ENCODE measurements around the gene CDK2AP2. TPM values are rescaled to one million over a fixed set of nuclear protein-coding genes. Genes with fewer than 3 reads are reported as not detected.

The CDK2AP2 gene
- total RNA-seq, 1 donor from 2014 or later, result 21.9 TPM

GRCh38 chr11:67500831-67501715, 6.9 kb downstream of the CDK2AP2 start:
- Mint-ChIP-seq H3K9me3 (ENCODE audit: unreplicated experiment) (peaks cover 3% of the 10 kb centered on the region), H3K27me3 (ENCODE audit: unreplicated experiment) (peaks cover 9% of the 10 kb centered on the region), H3K36me3 (ENCODE audit: unreplicated experiment) (no peaks in the 10 kb centered on the region), H3K4me1 (ENCODE audit: low read depth, unreplicated experiment) (peaks cover 4% of the 10 kb centered on the region), H3K27ac (ENCODE audit: unreplicated experiment) (no peak overlapping the region), H3K4me3 (ENCODE audit: unreplicated experiment) (no peak overlapping the region)
- no peak for TF ChIP-seq CTCF (IDR thresholded peaks at IDR 0.05; ENCODE audit: partially characterized antibody, unreplicated experiment)
- no peak for DNase-seq

GRCh38 chr11:67500484-67500821, 7.5 kb downstream of the CDK2AP2 start:
- H3K4me1 Mint-ChIP-seq (ENCODE audit: low read depth, unreplicated experiment), result peaks cover 4% of the 10 kb centered on the region
- DNase-seq, result no peak
- H3K4me3 Mint-ChIP-seq (ENCODE audit: unreplicated experiment), result no peak overlapping the region
- H3K9me3 Mint-ChIP-seq (ENCODE audit: unreplicated experiment), result peaks cover 3% of the 10 kb centered on the region
- H3K27me3 Mint-ChIP-seq (ENCODE audit: unreplicated experiment), result peaks cover 8% of the 10 kb centered on the region
- no peak for TF ChIP-seq CTCF (IDR thresholded peaks at IDR 0.05; ENCODE audit: partially characterized antibody, unreplicated experiment)
- no peaks in the 10 kb centered on the region for H3K36me3 Mint-ChIP-seq (ENCODE audit: unreplicated experiment)
- H3K27ac Mint-ChIP-seq (ENCODE audit: unreplicated experiment), result no peak overlapping the region

GRCh38 chr11:67499808-67500483, 8.0 kb downstream of the CDK2AP2 start:
- Mint-ChIP-seq H3K9me3 (ENCODE audit: unreplicated experiment) (peaks cover 3% of the 10 kb centered on the region), H3K4me3 (ENCODE audit: unreplicated experiment) (no peak overlapping the region), H3K4me1 (ENCODE audit: low read depth, unreplicated experiment) (peaks cover 4% of the 10 kb centered on the region), H3K27ac (ENCODE audit: unreplicated experiment) (no peak overlapping the region), H3K36me3 (ENCODE audit: unreplicated experiment) (no peaks in the 10 kb centered on the region), H3K27me3 (ENCODE audit: unreplicated experiment) (peaks cover 7% of the 10 kb centered on the region)
- TF ChIP-seq CTCF (IDR thresholded peaks at IDR 0.05; ENCODE audit: partially characterized antibody, unreplicated experiment), result no peak
- DNase-seq, result no peak

- H3K9me3 Mint-ChIP-seq (ENCODE audit: unreplicated experiment), result peaks cover 3% of the 10 kb centered on the region
- H3K4me3 Mint-ChIP-seq (ENCODE audit: unreplicated experiment), result no peak overlapping the region
- H3K36me3 Mint-ChIP-seq (ENCODE audit: unreplicated experiment), result no peaks in the 10 kb centered on the region
- H3K4me1 Mint-ChIP-seq (ENCODE audit: low read depth, unreplicated experiment), result peaks cover 4% of the 10 kb centered on the region
- no peak for TF ChIP-seq CTCF (IDR thresholded peaks at IDR 0.05; ENCODE audit: partially characterized antibody, unreplicated experiment)
- peaks cover 7% of the 10 kb centered on the region for H3K27me3 Mint-ChIP-seq (ENCODE audit: unreplicated experiment)
- no peak overlapping the region for H3K27ac Mint-ChIP-seq (ENCODE audit: unreplicated experiment)
- no peak for DNase-seq
Observed at GRCh38 chr11:67498544-67498972, 9.4 kb downstream of the CDK2AP2 start.
